ENCODE data around the gene AR.

GRCh38 chrX:67545036-67545821 lies 1.4 kb downstream of the AR start:
- TF ChIP-seq RAD21 (IDR thresholded peaks at IDR 0.05 in 1 of 2, conservative IDR thresholded peaks at IDR 0.05 in 1 of 2; ENCODE audit: low read depth in 2 of 2, low read length in 2 of 2) = no peak
- TF ChIP-seq JUN (IDR thresholded peaks at IDR 0.05; ENCODE audit: low read depth, low read length) = no peak
- no peak for TF ChIP-seq TAF1 (IDR thresholded peaks at IDR 0.05; ENCODE audit: low read depth, low read length)
- no peak for TF ChIP-seq RFX5 (IDR thresholded peaks at IDR 0.05; ENCODE audit: borderline replicate concordance, low read depth, low read length)

All from H1 (cell line).